ENCODE data around the gene CTSE.
"Not testable (repeated sequence)": the region's sequence is repeated elsewhere in the genome, so short reads cannot be mapped to it uniquely, and the experiment has no call there.

Gene CTSE

GRCh38 chr1:206023695-206024094, at the start of gene CTSE:
Gene CTSE (minus strand): TSS chr1:206023895. CDS start chr1:206023791, 104 bp downstream.
- DNase-seq (ENCODE audit: low spot score): no peak
- TF ChIP-seq CTCF (IDR thresholded peaks at IDR 0.05; ENCODE audit: extremely low read depth, missing control alignments): no peak

GRCh38 chr1:206070627-206071304, 47.1 kb upstream of the CTSE start:
- TF ChIP-seq CTCF (IDR thresholded peaks at IDR 0.05; ENCODE audit: extremely low read depth, missing control alignments): no peak
- DNase-seq (ENCODE audit: low spot score): no peak

GRCh38 chr1:206068314-206068713, 44.6 kb upstream of the CTSE start:
- no peak for TF ChIP-seq CTCF (IDR thresholded peaks at IDR 0.05; ENCODE audit: extremely low read depth, missing control alignments)
- no peak for DNase-seq (ENCODE audit: low spot score)

GRCh38 chr1:206067486-206068227, 44.0 kb upstream of the CTSE start:
- DNase-seq (ENCODE audit: low spot score): no peak
- TF ChIP-seq CTCF (IDR thresholded peaks at IDR 0.05; ENCODE audit: extremely low read depth, missing control alignments): no peak

- no peak for TF ChIP-seq CTCF (IDR thresholded peaks at IDR 0.05; ENCODE audit: extremely low read depth, missing control alignments)
- peak; percentile 59 for DNase-seq (ENCODE audit: low spot score)
Measured at GRCh38 chr1:206066479-206067171, 42.9 kb upstream of the CTSE start.

- no peak for TF ChIP-seq CTCF (IDR thresholded peaks at IDR 0.05; ENCODE audit: extremely low read depth, missing control alignments)
- no peak for DNase-seq (ENCODE audit: low spot score)
Measured at GRCh38 chr1:206065547-206066145, 42.0 kb upstream of the CTSE start.

- DNase-seq (ENCODE audit: low spot score): not testable (repeated sequence)
Measured at GRCh38 chr1:206064501-206064900, 40.8 kb upstream of the CTSE start.

- DNase-seq (ENCODE audit: low spot score): not testable (repeated sequence)
Measured at GRCh38 chr1:206064001-206064400, 40.3 kb upstream of the CTSE start.
